ENCODE data around the gene PDLIM5.
"Not testable (repeated sequence)": the region's sequence is repeated elsewhere in the genome, so short reads cannot be mapped to it uniquely, and the experiment has no call there.

PDLIM5 gene

DNA sequence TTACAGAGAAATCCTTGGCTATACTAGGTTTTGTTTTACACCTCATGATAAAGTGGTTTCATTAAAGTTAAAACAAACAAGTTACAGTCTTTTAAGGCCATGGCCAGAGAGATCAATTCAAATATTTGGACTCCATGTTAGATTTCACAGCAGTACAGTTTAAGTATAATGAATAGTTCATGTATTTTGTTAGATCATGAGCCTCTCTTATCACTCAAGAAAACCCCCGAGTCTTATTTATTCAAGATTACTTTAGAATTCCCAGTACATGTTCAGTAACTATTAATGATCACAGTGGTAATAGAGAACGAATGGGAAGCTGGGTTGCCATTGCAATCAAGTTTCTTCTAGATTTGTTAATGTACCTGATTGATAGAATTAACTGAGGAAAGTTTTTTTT is 15.2 kb downstream of the PDLIM5 start:
- Mint-ChIP-seq H3K9me3 (no peaks in the 10 kb centered on the region), H3K4me3 (no peak overlapping the region), H3K4me1 (peaks cover 16% of the 10 kb centered on the region), H3K36me3 (no peaks in the 10 kb centered on the region), H3K27ac (no peak overlapping the region)
- DNase-seq (ENCODE audit: low spot score in 2 of 2) = no peak
- ATAC-seq = no peak

DNA sequence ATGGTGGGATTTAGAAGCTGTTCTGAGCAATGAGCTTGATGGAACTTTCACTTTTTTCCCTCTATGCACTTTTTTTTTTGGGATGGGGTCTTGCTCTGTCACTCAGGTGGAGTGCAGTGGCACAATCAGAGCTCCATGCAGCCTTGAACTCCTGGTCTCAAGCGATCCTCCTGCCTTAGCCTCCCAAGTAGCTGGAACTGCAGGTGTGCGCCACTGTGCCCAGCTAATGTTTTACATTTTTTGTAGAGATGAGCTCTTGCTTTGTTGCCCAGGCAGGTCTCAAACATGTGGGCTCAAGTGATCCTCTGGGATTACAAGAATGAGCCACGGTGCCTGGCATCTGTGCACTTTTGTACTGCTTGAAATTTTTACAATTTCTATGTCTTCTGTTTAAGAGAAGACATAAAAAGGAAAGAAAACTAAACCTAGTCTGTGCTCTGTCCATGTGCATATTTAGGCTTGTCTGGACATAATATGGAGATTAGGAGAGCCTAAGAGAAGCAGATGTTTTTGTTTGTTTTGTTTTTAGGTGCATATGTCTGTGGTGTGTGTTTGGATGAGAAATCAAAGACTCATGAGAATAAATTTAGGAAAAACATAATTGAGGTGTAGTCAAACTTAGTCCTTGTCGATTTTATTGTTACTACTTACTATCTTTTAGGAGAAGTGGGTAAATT is 16.5 kb downstream of the PDLIM5 start:
- DNase-seq (ENCODE audit: low spot score in 2 of 2) (no peak), ATAC-seq (no peak)
- Mint-ChIP-seq H3K4me3 (no peak overlapping the region), H3K4me1 (peaks cover 16% of the 10 kb centered on the region), H3K27ac (no peak overlapping the region), H3K9me3 (no peaks in the 10 kb centered on the region), H3K36me3 (no peaks in the 10 kb centered on the region)

GRCh38 chr4:94469221-94469784 is 17.6 kb downstream of the PDLIM5 start:
- no peak for DNase-seq (ENCODE audit: low spot score in 2 of 2)
- peaks cover 16% of the 10 kb centered on the region for H3K4me1 Mint-ChIP-seq
- no peak overlapping the region for H3K4me3 Mint-ChIP-seq
- H3K36me3 Mint-ChIP-seq = no peaks in the 10 kb centered on the region
- H3K27ac Mint-ChIP-seq = no peak overlapping the region
- ATAC-seq = no peak
- no peaks in the 10 kb centered on the region for H3K9me3 Mint-ChIP-seq

- no peak for ATAC-seq
- no peak overlapping the region for H3K27ac Mint-ChIP-seq
- DNase-seq (ENCODE audit: low spot score in 2 of 2) = no peak
Measured at GRCh38 chr4:94470132-94470531, 18.4 kb downstream of the PDLIM5 start.

DNA sequence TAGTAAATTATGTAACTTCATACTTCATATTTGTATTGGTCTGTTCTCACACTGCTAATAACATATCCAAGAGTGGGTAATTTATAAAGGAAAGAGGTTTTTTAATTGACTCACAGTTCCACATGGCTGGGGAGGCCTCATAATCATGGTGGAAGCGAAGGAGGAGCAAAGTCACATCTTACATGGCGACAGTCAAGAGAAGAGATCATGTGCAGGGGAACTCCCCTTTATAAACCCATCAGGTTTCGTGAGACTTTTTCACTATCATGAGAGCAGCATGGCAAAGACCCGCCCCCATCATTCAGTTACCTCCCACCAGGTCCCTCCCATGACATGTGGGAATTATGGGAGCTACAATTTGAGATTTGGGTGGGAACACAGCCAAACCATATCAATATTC is 19.0 kb downstream of the PDLIM5 start:
- H3K9me3 Mint-ChIP-seq; DNase-seq (ENCODE audit: low spot score in 2 of 2); H3K4me3 Mint-ChIP-seq; H3K36me3 Mint-ChIP-seq; ATAC-seq; H3K27ac Mint-ChIP-seq: not testable (repeated sequence)
- peaks cover 16% of the 10 kb centered on the region for H3K4me1 Mint-ChIP-seq

More at GRCh38 chr4:94470132-94470531, 18.4 kb downstream of the PDLIM5 start:
- H3K4me3 Mint-ChIP-seq = no peak overlapping the region
- no peaks in the 10 kb centered on the region for H3K36me3 Mint-ChIP-seq
- no peaks in the 10 kb centered on the region for H3K9me3 Mint-ChIP-seq
- H3K4me1 Mint-ChIP-seq = peaks cover 16% of the 10 kb centered on the region

DNA sequence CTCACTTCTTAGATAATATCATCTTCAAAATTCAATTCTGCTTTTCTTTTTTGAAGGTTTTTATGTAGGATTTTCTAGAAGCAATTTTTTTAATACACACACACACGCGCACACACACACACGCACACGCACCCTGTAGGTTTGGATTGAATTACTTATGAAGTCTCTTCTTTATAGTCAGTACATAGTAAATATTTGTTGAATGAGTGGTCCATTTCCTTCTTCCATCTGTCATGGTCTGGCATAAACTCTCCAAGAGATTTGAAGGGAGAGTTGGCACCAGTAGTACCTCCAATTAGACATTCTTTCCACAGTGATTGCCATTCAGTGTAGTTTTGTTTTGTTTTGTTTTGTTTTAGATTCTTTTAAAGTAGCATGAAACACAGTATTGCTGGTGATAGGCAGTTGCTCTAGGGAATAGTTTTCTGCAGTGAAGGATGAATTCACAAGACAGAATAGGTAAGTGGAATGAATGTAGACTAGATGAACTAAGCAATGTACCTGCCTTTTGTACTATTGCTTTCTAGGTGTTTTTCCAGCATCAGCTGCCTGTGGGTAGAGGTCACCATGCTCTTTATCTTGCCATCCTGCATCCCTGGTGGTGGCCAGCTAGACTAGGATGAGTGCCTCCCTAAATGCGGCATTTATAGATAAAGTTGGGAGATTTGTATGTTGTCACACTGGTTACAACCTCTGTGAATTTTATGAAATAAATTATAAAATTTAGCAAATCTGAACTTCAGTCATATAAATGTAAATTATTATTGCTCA is 20.5 kb downstream of the PDLIM5 start:
- no peak overlapping the region for H3K4me3 Mint-ChIP-seq
- peaks cover 16% of the 10 kb centered on the region for H3K4me1 Mint-ChIP-seq
- no peaks in the 10 kb centered on the region for H3K36me3 Mint-ChIP-seq
- ATAC-seq (no peak), DNase-seq (ENCODE audit: low spot score in 2 of 2) (no peak)
- no peak overlapping the region for H3K27ac Mint-ChIP-seq
- H3K9me3 Mint-ChIP-seq = no peaks in the 10 kb centered on the region

DNA sequence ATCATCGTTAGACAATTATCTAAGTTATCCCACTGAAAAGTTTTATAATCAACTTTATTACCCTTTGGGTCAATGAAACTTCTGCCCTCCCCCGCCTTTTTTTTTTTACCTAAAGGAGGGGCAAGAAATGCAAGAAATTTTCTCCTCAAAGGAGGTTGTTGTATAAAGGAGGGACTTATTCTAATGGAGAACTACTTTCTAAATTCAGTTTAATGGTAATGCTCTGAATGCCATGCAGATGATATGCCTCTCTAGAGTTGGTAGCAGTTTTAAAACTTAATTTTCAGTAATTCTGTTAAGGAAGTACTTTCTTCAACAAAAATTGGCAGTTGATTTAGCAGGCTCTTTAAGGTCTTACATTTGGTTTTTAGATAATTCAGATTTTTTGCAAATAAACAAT is 23.3 kb downstream of the PDLIM5 start:
- DNase-seq (ENCODE audit: low spot score in 2 of 2) (no peak), ATAC-seq (no peak)
- Mint-ChIP-seq H3K36me3 (no peaks in the 10 kb centered on the region), H3K9me3 (no peaks in the 10 kb centered on the region), H3K4me3 (no peak overlapping the region), H3K4me1 (no peaks in the 10 kb centered on the region), H3K27ac (no peak overlapping the region)

DNA sequence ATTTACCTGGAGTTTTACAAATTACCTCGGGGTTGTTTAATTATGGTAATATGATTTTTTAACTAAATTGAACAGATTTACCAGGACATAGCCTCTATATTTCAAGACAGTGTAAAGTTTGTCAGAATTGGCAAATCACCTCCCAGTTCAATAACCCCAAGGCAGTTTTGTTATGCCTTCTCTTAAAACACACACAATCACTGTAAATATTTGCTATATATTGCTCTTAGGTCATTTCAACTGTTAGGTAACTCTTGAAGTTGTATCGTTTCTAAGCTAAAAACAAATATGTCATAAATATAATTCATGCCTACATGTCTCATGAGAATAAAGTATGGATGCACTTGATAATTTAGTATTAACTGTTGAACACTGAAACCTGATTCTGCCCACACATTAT is 24.1 kb downstream of the PDLIM5 start:
- Mint-ChIP-seq H3K27ac (no peak overlapping the region), H3K36me3 (no peaks in the 10 kb centered on the region), H3K9me3 (no peaks in the 10 kb centered on the region), H3K4me1 (no peaks in the 10 kb centered on the region), H3K4me3 (no peak overlapping the region)
- no peak for DNase-seq (ENCODE audit: low spot score in 2 of 2)
- ATAC-seq = no peak

GRCh38 chr4:94477227-94477626 is 25.5 kb downstream of the PDLIM5 start:
- H3K27ac Mint-ChIP-seq = no peak overlapping the region
- H3K4me1 Mint-ChIP-seq = no peaks in the 10 kb centered on the region
- H3K9me3 Mint-ChIP-seq = no peaks in the 10 kb centered on the region
- no peak for ATAC-seq
- no peaks in the 10 kb centered on the region for H3K36me3 Mint-ChIP-seq
- no peak for DNase-seq (ENCODE audit: low spot score in 2 of 2)
- H3K4me3 Mint-ChIP-seq = no peak overlapping the region

DNA sequence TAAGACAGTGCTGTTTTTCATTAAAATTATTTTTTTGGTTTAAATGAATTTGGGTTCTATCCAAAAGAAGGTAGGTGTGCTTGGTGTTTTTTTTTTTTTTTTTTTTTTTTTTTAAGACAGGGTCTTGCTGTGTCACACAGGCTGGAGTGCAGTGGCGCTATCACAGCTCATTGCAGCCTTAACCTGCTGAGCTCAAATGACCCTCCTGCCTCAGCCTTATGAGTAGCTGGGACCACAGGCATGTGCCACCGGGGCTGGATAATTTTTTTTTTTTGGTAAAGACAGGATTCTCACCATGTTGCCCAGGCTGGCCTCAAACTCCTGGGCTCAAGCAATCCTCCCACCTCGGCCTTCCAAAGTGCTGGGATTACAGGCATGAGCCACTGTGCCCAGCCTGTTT is 27.1 kb downstream of the PDLIM5 start:
- not testable (repeated sequence) for H3K4me1 Mint-ChIP-seq; H3K27ac Mint-ChIP-seq; DNase-seq (ENCODE audit: low spot score in 2 of 2); H3K4me3 Mint-ChIP-seq; H3K9me3 Mint-ChIP-seq; H3K36me3 Mint-ChIP-seq; ATAC-seq

- Mint-ChIP-seq H3K4me3 (no peak overlapping the region), H3K4me1 (peaks cover 2% of the 10 kb centered on the region), H3K9me3 (no peaks in the 10 kb centered on the region), H3K27ac (no peak overlapping the region), H3K36me3 (no peaks in the 10 kb centered on the region)
- no peak for ATAC-seq
- DNase-seq (ENCODE audit: low spot score in 2 of 2) = no peak
Measured at GRCh38 chr4:94479358-94480141, 27.8 kb downstream of the PDLIM5 start.

GRCh38 chr4:94480362-94480951 is 28.7 kb downstream of the PDLIM5 start:
- DNase-seq (ENCODE audit: low spot score in 2 of 2) = no peak
- Mint-ChIP-seq H3K4me3 (no peak overlapping the region), H3K36me3 (no peaks in the 10 kb centered on the region), H3K9me3 (no peaks in the 10 kb centered on the region), H3K27ac (no peak overlapping the region), H3K4me1 (peaks cover 10% of the 10 kb centered on the region)
- no peak for ATAC-seq

GRCh38 chr4:94483895-94484294 is 32.2 kb downstream of the PDLIM5 start:
- no peak overlapping the region for H3K27ac Mint-ChIP-seq
- no peaks in the 10 kb centered on the region for H3K36me3 Mint-ChIP-seq

GRCh38 chr4:94484818-94485217 is 33.1 kb downstream of the PDLIM5 start:
- peaks cover 10% of the 10 kb centered on the region for H3K4me1 Mint-ChIP-seq
- no peaks in the 10 kb centered on the region for H3K9me3 Mint-ChIP-seq
- no peaks in the 10 kb centered on the region for H3K36me3 Mint-ChIP-seq
- no peak for DNase-seq (ENCODE audit: low spot score in 2 of 2)
- H3K4me3 Mint-ChIP-seq = no peak overlapping the region
- no peak overlapping the region for H3K27ac Mint-ChIP-seq
- no peak for ATAC-seq

More at GRCh38 chr4:94483895-94484294, 32.2 kb downstream of the PDLIM5 start:
- H3K9me3 Mint-ChIP-seq = no peaks in the 10 kb centered on the region
- DNase-seq (ENCODE audit: low spot score in 2 of 2) (no peak), ATAC-seq (no peak)
- H3K4me1 Mint-ChIP-seq = peaks cover 10% of the 10 kb centered on the region
- H3K4me3 Mint-ChIP-seq = no peak overlapping the region

DNA sequence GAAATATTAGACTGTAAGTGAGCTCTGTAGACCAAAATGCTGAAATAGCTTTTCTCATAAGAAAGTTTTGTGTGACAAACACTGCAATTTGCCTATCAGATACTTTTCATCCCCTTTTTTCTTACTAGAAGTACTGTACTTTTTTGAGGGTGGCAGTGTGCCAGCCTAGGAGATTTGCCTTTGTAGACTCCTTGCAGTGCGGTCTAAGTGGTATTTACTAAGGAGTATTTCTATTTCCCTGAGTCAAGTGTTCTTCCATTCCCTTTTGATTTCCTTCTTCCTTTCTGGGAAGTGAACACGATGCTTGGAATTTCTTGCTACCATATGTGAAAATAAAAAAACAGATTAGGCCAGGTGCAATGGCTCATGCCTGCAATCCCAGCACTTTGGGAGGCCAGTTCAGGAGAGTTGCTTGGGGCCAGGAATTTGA is 34.6 kb downstream of the PDLIM5 start:
- ATAC-seq (no peak), DNase-seq (ENCODE audit: low spot score in 2 of 2) (no peak)
- no peaks in the 10 kb centered on the region for H3K9me3 Mint-ChIP-seq
- no peak overlapping the region for H3K27ac Mint-ChIP-seq
- peaks cover 10% of the 10 kb centered on the region for H3K4me1 Mint-ChIP-seq
- H3K4me3 Mint-ChIP-seq = no peak overlapping the region
- H3K36me3 Mint-ChIP-seq = no peaks in the 10 kb centered on the region
